ENCODE results near the gene STBD1. TPM values are rescaled to one million over a fixed set of nuclear protein-coding genes. Genes with fewer than 3 reads are reported as not detected.

The STBD1 gene
- total and polyA plus RNA-seq, 9 of the 15 experiments (the other 6 are each of a cell fraction or from before 2014, with no cell fraction given): 0.08 to 0.64 (median 0.27) TPM; not detected in 2

DNA sequence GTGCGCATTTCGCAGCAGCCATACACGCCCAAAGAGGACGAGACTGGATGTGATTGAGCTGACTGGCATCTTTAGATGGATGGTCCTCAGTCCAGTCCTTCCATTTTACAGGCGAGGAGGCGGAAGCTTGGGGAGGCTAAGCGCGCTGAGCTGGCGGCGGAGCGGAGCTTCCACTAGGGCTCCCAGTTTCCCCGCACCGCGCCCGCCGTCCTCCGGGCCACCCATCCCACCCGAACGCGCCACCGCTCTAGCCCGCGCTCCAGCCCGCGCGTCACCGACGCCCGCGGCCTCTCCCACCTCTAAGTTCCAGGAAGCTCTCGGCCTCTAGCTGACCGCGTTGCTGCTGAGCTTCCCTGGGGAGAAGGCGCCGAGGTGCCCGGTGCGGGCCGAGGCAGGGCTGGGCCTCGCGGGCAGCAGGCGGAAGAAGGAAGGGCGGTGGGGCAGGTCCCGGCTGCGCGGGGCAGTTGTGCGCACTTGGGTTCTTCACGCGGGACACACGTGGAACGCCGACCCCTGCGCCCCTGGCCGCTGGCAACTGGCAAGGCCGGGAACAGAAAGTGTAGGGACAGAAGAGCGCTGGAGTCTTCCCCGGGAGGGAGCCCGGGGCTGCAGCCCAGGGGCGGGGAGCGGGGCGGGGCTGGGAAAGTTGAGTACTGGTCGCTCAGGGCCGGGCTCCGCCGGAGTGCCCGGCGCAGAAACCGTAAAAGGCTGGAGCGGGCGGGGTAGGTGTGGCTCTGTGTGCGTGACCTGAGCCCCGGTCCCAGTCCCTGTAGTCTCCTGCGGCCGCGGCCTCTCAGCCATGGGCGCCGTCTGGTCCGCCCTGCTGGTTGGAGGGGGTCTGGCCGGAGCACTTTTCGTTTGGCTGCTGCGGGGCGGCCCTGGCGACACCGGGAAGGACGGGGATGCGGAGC, at the start of gene STBD1 (continued):
- TF ChIP-seq, protein P1, sequence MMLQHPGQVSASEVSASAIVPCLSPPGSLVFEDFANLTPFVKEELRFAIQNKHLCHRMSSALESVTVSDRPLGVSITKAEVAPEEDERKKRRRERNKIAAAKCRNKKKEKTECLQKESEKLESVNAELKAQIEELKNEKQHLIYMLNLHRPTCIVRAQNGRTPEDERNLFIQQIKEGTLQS (IDR thresholded peaks at IDR 0.05): no peak
- TF ChIP-seq, protein P1 (CRISPR knock-in tag; conservative IDR thresholded peaks at IDR 0.05): no peak
- TF ChIP-seq, protein P2, sequence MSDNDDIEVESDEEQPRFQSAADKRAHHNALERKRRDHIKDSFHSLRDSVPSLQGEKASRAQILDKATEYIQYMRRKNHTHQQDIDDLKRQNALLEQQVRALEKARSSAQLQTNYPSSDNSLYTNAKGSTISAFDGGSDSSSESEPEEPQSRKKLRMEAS (CRISPR knock-in tag; IDR thresholded peaks at IDR 0.05): peak; percentile 44; the same call in 1 of the 2 replicates
- TF ChIP-seq, protein P3, sequence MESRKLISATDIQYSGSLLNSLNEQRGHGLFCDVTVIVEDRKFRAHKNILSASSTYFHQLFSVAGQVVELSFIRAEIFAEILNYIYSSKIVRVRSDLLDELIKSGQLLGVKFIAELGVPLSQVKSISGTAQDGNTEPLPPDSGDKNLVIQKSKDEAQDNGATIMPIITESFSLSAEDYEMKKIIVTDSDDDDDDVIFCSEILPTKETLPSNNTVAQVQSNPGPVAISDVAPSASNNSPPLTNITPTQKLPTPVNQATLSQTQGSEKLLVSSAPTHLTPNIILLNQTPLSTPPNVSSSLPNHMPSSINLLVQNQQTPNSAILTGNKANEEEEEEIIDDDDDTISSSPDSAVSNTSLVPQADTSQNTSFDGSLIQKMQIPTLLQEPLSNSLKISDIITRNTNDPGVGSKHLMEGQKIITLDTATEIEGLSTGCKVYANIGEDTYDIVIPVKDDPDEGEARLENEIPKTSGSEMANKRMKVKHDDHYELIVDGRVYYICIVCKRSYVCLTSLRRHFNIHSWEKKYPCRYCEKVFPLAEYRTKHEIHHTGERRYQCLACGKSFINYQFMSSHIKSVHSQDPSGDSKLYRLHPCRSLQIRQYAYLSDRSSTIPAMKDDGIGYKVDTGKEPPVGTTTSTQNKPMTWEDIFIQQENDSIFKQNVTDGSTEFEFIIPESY (CRISPR knock-in tag; IDR thresholded peaks at IDR 0.05): 0 out of 2 replicates have a peak, but pooled peaks have one; percentile 18
- TF ChIP-seq HNRNPLL (IDR thresholded peaks at IDR 0.05; ENCODE audit: low read depth, low read length, poor library complexity, severe bottlenecking): peak; percentile 91
- TF ChIP-seq KDM4B (IDR thresholded peaks at IDR 0.05; ENCODE audit: borderline replicate concordance in 2 of 2, low read depth in 1 of 2): no peak
- peak; percentile 24 for TF ChIP-seq CCNT2 (IDR thresholded peaks at IDR 0.05; ENCODE audit: borderline replicate concordance, extremely low read depth, insufficient read length, low read depth, low read length)
- peak; percentile 46; the same call in 1 of the 2 replicates for TF ChIP-seq L3MBTL2 (IDR thresholded peaks at IDR 0.05)
- TF ChIP-seq EP400 (IDR thresholded peaks at IDR 0.05): no peak; the same call in 1 of the 2 replicates
- no peak for TF ChIP-seq SMARCB1 (IDR thresholded peaks at IDR 0.05; ENCODE audit: insufficient read length, low read depth)
- TF ChIP-seq, protein P4, sequence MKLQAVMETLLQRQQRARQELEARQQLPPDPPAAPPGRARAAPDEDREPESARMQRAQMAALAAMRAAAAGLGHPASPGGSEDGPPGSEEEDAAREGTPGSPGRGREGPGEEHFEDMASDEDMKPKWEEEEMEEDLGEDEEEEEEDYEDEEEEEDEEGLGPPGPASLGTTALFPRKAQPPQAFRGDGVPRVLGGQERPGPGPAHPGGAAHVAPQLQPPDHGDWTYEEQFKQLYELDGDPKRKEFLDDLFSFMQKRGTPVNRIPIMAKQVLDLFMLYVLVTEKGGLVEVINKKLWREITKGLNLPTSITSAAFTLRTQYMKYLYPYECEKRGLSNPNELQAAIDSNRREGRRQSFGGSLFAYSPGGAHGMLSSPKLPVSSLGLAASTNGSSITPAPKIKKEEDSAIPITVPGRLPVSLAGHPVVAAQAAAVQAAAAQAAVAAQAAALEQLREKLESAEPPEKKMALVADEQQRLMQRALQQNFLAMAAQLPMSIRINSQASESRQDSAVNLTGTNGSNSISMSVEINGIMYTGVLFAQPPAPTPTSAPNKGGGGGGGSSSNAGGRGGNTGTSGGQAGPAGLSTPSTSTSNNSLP (IDR thresholded peaks at IDR 0.05; ENCODE audit: borderline replicate concordance, low read depth, low read length): no peak
- TF ChIP-seq, protein P5, sequence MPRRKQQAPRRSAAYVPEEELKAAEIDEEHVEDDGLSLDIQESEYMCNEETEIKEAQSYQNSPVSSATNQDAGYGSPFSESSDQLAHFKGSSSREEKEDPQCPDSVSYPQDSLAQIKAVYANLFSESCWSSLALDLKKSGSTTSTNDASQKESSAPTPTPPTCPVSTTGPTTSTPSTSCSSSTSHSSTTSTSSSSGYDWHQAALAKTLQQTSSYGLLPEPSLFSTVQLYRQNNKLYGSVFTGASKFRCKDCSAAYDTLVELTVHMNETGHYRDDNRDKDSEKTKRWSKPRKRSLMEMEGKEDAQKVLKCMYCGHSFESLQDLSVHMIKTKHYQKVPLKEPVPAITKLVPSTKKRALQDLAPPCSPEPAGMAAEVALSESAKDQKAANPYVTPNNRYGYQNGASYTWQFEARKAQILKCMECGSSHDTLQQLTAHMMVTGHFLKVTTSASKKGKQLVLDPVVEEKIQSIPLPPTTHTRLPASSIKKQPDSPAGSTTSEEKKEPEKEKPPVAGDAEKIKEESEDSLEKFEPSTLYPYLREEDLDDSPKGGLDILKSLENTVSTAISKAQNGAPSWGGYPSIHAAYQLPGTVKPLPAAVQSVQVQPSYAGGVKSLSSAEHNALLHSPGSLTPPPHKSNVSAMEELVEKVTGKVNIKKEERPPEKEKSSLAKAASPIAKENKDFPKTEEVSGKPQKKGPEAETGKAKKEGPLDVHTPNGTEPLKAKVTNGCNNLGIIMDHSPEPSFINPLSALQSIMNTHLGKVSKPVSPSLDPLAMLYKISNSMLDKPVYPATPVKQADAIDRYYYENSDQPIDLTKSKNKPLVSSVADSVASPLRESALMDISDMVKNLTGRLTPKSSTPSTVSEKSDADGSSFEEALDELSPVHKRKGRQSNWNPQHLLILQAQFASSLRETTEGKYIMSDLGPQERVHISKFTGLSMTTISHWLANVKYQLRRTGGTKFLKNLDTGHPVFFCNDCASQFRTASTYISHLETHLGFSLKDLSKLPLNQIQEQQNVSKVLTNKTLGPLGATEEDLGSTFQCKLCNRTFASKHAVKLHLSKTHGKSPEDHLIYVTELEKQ (CRISPR knock-in tag; IDR thresholded peaks at IDR 0.05): no peak
- TF ChIP-seq ZNF785 (CRISPR knock-in tag; IDR thresholded peaks at IDR 0.05): no peak
- TF ChIP-seq POLR2G (IDR thresholded peaks at IDR 0.05; ENCODE audit: low read depth, low read length): peak; percentile 79
- TF ChIP-seq PHF8 (IDR thresholded peaks at IDR 0.05; ENCODE audit: borderline replicate concordance, low read length): peak; percentile 47; the same call in 1 of the 2 replicates
- no peak for TF ChIP-seq HMGN3 (IDR thresholded peaks at IDR 0.05; ENCODE audit: borderline replicate concordance, extremely low read depth, insufficient read length, low read depth, low read length)
